NT2/D1 (cell line): ENCODE data around the gene FILIP1L.

ENCODE experiments used
- SUZ12 ChIP-seq: IDR thresholded peaks from 2 replicates; pipeline ENCODE4 v1.6.1; 2011; ENCODE audit not compliant: insufficient read length, insufficient read depth; ENCODE audit errors: extremely low read depth
- YY1 ChIP-seq: IDR thresholded peaks from 2 replicates; pipeline ENCODE4 v1.6.1; 2011; ENCODE audit not compliant: insufficient read length, insufficient read depth
- ZNF274 ChIP-seq: IDR thresholded peaks from 2 replicates; pipeline ENCODE4 v1.6.1; 2011; ENCODE audit warnings: mild to moderate bottlenecking, low read depth, low read length

- TF ChIP-seq ZNF274 (no peak), SUZ12 (no peak), YY1 (no peak)
Measured at GRCh38 chr3:99808163-99808794, 306.0 kb downstream of the FILIP1L start.
